ENCODE data around the gene TMEM171.

Gene TMEM171

DNA sequence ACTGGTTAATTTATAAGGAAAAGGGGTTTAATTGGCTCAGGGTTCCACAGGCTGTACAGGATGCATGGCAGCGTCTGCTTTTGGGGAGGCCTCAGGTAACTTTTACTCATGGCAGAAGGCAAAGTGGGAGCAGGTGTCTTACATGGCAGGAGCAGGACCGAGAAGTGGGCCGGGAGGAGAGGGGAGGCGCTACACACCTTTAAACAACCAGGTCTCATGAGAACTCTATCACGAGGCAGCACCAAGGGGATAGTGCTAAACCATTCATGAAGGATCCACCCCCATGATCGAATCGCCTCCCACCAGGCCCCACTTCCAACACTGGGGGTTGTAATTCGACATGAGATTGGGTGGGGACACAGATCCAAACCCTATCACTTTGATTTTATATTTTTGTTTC, 21.7 kb downstream of the TMEM171 start:
- no peak overlapping the region for H3K4me3 Mint-ChIP-seq
- peaks cover 53% of the 10 kb centered on the region for H3K27me3 Mint-ChIP-seq

DNA sequence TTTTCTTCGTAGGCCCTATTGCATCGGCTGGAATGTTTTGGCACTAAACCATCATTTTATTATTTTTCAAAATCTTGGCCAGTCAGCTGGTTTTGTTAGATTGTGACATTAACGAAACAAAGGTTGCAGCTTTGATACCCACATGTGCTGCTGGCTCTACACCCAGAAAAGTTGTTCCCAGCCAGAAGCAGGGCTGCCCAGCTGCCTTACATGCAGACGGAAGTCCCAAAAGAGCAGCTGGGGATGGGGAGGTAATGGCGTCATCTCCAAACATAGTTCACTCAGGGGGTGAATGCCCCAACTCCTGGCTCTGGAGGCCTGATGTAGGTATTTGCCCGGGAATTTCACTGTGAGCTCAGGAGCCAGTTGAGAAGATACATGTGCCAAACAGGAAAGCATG, 23.3 kb downstream of the TMEM171 start:
- no peak overlapping the region for H3K27ac Mint-ChIP-seq (ENCODE audit: low read depth)
- no peak for ATAC-seq (replicated peaks; ENCODE audit: extremely low read depth, poor library complexity, severe bottlenecking)
- no peak for DNase-seq (ENCODE audit: low spot score in 2 of 2)
- H3K9me3 Mint-ChIP-seq = no peaks in the 10 kb centered on the region
- H3K4me3 Mint-ChIP-seq = no peak overlapping the region
- no peaks in the 10 kb centered on the region for H3K4me1 Mint-ChIP-seq
- H3K27me3 Mint-ChIP-seq = peaks cover 38% of the 10 kb centered on the region
- H3K36me3 Mint-ChIP-seq (ENCODE audit: insufficient read depth) = no peaks in the 10 kb centered on the region

More for the DNA sequence above, 21.7 kb downstream of the TMEM171 start:
- Mint-ChIP-seq H3K36me3 (ENCODE audit: insufficient read depth) (no peaks in the 10 kb centered on the region), H3K4me1 (no peaks in the 10 kb centered on the region), H3K9me3 (no peaks in the 10 kb centered on the region), H3K27ac (ENCODE audit: low read depth) (no peak overlapping the region)
- ATAC-seq (replicated peaks; ENCODE audit: extremely low read depth, poor library complexity, severe bottlenecking) (no peak), DNase-seq (ENCODE audit: low spot score in 2 of 2) (no peak)

DNA sequence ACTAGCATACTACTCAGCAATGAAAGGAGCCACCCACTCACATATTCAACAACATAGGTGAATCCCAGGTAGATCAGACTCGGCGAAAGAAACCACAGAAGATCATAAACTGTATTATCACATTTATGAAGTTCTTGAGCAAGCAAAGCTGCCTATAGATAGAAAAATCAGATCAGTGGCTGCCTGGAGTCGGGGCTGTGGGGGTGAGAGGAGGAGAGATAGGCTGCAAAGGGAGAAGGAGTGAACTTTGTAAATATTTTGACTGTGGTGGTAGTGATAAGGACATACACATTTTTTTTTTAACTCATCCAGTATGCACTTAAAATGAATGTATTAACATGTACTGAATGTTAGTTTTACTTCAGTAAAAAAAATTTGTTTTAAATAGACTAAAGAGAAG, 29.2 kb downstream of the TMEM171 start:
- peaks cover 17% of the 10 kb centered on the region for H3K27me3 Mint-ChIP-seq

DNA sequence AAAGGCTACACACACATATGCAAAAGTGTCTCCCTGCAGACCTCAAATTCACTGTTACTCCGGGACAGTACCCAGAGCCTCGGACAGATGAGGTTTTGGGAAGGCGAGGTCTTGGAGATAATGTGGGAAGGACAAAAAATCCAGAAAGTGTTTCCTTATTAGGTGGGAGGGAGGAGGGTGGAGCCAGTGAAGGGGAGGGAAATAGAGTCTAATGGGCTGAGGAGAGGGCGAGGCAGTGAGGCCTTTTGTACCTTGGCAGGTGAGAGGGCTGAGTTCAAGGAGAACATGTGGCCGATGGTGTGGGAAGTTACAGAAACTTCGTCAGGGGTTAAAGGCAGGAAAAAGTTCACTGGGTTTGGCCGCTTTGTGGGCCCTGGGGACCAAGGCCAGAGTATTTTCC, 30.5 kb downstream of the TMEM171 start:
- DNase-seq (ENCODE audit: low spot score in 2 of 2) (no peak), ATAC-seq (replicated peaks; ENCODE audit: extremely low read depth, poor library complexity, severe bottlenecking) (no peak)
- Mint-ChIP-seq H3K9me3 (no peaks in the 10 kb centered on the region), H3K4me1 (peaks cover 4% of the 10 kb centered on the region), H3K27me3 (peaks cover 19% of the 10 kb centered on the region), H3K36me3 (ENCODE audit: insufficient read depth) (no peaks in the 10 kb centered on the region), H3K27ac (ENCODE audit: low read depth) (no peak overlapping the region), H3K4me3 (no peak overlapping the region)

More for the DNA sequence above, 29.2 kb downstream of the TMEM171 start:
- Mint-ChIP-seq H3K4me1 (peaks cover 4% of the 10 kb centered on the region), H3K4me3 (no peak overlapping the region), H3K9me3 (no peaks in the 10 kb centered on the region), H3K27ac (ENCODE audit: low read depth) (no peak overlapping the region), H3K36me3 (ENCODE audit: insufficient read depth) (no peaks in the 10 kb centered on the region)
- no peak for ATAC-seq (replicated peaks; ENCODE audit: extremely low read depth, poor library complexity, severe bottlenecking)
- no peak for DNase-seq (ENCODE audit: low spot score in 2 of 2)

DNA sequence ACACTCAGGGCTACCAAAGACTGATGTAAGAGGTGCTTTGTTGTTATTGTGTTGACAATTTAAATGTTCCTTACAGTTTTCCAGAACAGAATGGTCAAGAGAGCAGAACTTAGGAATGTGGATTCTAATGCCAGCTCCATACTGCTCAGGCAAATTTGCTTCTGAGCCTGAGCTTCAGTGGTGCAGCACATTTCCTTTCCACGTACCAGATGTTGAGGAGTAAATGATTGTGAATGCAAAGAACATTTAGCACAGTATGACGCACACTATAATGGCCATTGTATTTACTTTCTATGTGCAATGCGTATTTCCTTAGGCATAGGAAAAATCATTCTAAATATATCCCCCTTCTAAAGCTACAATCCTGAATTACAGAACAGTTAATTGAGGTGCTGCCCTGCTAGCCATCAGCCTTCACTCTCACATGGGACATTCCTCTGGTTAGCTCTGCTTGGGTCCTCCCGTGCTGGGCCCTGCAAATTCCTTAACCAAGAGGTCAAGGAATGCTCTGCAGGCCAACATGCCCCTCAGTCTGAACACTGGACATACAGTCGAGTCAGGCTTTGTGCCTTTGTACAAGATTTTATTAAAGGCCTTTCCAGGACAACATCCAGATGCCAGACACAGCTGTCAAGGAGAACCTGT, 31.5 kb downstream of the TMEM171 start:
- ATAC-seq (replicated peaks; ENCODE audit: extremely low read depth, poor library complexity, severe bottlenecking) (no peak), DNase-seq (ENCODE audit: low spot score in 2 of 2) (no peak)
- H3K9me3 Mint-ChIP-seq = no peaks in the 10 kb centered on the region
- no peak overlapping the region for H3K4me3 Mint-ChIP-seq
- no peaks in the 10 kb centered on the region for H3K36me3 Mint-ChIP-seq (ENCODE audit: insufficient read depth)
- no peak overlapping the region for H3K27ac Mint-ChIP-seq (ENCODE audit: low read depth)
- H3K27me3 Mint-ChIP-seq = peaks cover 19% of the 10 kb centered on the region
- peaks cover 4% of the 10 kb centered on the region for H3K4me1 Mint-ChIP-seq

DNA sequence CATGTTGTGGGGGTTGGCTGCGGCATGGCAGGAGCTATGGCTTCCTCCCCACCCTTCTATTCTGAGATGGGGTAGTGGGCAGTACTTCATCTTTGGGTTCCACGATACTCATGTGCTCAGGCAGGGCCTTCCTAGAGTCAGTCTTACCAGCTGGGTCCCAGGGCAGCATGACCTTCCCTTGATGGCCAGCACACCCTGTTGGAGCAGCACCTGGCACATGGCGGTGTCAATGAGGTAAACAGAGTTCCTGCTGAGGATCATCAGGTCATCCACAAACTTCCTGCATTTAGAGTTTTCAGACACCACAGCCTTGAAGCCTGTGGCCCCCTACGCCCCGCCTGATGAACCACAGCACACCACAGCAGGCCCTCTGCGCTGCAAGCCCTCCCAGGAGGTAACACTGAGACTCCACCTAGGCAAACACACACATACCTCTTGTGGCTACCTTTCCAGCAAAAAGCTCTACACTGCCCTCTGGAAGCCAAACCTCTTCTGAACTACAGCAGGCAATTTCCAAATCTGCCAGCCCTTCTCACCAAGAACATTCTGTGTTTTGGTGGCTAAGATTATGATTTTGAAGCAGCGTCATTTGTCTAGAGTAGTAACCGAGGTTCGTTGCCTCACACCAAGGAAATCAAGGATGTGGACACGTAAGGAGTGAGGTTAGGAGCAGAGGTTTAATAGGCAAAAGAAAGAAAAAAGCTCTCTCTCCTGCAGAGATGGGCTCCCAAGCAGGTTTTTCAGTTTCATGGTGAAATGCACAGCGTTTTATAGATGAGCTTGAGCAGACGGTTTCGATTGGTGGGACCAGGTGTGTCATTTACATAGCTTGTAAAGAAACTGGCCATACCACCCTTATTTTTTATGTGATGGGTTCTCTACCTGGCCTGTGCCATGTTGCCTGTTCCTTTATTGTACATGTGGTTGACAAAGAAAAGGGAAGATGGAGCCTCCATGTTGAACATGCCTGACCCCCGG, 32.3 kb downstream of the TMEM171 start:
- H3K9me3 Mint-ChIP-seq = no peaks in the 10 kb centered on the region
- peaks cover 4% of the 10 kb centered on the region for H3K4me1 Mint-ChIP-seq
- DNase-seq (ENCODE audit: low spot score in 2 of 2) = no peak
- no peak overlapping the region for H3K27ac Mint-ChIP-seq (ENCODE audit: low read depth)
- H3K4me3 Mint-ChIP-seq = no peak overlapping the region
- H3K27me3 Mint-ChIP-seq = peaks cover 27% of the 10 kb centered on the region
- ATAC-seq (replicated peaks; ENCODE audit: extremely low read depth, poor library complexity, severe bottlenecking) = no peak
- H3K36me3 Mint-ChIP-seq (ENCODE audit: insufficient read depth) = peaks cover 2% of the 10 kb centered on the region

DNA sequence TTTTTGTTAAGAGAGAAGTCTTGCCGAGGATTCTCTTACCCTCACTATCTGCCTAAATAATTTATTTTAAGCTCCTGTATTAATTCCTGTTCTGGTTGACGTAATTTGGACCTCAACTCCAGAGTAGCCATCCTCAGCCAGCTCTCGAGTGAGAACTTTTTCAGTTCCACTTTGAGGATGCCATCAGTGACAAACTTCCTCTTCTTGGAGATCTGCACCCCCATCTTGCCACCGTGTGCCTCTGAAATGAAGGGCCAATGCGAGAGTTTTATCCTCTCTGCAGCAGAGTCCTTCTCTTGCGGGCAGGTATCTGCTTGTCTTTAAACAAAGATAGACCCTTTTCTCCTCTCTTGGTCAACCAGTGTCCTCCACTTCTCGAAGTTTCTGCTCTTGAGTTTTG, 33.1 kb downstream of the TMEM171 start:
- DNase-seq (ENCODE audit: low spot score in 2 of 2) (no peak), ATAC-seq (replicated peaks; ENCODE audit: extremely low read depth, poor library complexity, severe bottlenecking) (no peak)
- Mint-ChIP-seq H3K4me1 (peaks cover 4% of the 10 kb centered on the region), H3K27me3 (peaks cover 35% of the 10 kb centered on the region), H3K9me3 (no peaks in the 10 kb centered on the region), H3K4me3 (no peak overlapping the region), H3K27ac (ENCODE audit: low read depth) (no peak overlapping the region), H3K36me3 (ENCODE audit: insufficient read depth) (peaks cover 2% of the 10 kb centered on the region)

DNA sequence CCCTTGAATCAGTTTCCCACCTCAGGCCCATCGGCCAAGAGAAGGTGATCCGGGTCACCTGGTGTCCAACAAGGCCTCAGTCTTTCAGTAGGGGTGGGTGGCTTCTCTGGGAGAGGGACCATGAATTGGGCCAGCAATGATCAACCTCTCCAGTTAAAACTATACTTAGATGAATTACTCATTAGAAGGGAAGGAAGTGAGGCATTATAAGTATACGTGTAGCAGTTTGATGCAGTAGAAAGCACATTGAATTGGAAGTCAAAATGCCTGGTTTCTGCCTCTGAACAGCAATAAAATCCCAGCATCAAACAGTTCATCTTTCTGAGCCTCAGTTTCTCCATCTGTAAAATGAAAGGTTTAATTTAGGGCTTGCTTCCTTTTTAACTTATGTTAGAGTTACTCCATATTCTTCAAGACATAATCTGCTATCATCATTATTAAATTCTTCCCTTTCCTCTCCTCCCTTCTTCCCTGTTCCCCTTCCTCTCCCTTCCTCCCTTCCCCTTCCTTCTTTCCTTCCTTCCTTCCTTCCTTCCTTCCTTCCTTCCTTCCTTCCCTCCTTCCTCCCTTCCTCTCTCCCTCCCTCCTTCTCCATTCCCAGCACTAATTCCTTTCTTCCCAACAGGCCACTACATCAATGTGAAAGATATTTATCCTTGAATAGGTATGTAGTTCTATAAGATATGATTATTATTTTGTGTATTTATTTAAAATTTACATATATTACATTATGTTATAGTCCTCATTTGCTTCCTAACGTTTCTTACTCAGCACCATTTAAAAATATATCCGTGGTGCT, 34.0 kb downstream of the TMEM171 start:
- no peak for ATAC-seq (replicated peaks; ENCODE audit: extremely low read depth, poor library complexity, severe bottlenecking)
- Mint-ChIP-seq H3K27ac (ENCODE audit: low read depth) (no peak overlapping the region), H3K4me3 (no peak overlapping the region)

DNA sequence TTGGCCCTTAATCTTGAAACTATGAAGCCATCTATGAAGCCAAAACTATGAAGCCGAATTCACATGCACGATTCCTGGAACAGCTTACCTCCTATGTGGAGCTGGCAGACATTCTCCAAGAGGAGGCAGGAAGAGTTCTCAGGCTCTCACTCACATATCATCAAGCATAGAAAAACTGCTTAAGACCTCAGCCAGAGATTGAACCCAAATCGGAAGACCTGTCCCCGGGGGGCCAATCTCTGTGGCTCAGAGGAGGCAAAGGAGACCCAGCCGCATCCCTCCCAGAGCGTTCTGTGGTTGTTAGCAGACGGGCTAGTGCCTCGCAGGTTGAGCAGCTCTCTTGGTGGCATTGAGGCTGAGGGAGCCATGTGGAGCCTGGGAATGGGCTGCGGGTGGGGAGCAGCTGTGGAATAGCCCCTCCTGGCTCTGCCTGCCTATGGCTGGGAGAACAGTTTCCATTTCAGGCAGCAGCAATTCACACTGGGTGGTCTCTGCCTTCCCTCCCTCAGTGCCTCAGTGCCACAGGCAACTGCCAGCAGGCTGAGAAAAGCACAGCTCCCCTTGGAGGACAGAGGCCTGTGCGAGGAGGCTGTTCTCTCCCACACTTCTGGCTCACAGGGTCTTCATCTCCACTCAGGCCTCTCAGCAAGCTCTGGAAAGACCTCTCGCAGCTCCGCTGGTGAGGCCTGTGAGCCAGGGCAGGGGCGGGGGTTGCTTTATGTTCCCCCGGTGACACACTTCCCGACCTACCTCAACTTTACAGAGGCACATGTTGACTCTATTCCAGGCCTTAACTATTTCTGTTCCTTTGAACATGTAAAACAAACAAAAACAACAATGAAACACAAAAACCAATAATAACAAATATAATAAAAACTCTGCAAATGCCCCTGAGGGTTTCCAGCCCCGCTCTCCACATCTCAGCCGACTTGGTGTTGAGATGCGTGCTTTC, 35.2 kb downstream of the TMEM171 start:
- Mint-ChIP-seq H3K9me3 (no peaks in the 10 kb centered on the region), H3K27me3 (peaks cover 35% of the 10 kb centered on the region), H3K36me3 (ENCODE audit: insufficient read depth) (peaks cover 4% of the 10 kb centered on the region), H3K4me3 (no peak overlapping the region), H3K4me1 (peaks cover 20% of the 10 kb centered on the region), H3K27ac (ENCODE audit: low read depth) (no peak overlapping the region)
- ATAC-seq (replicated peaks; ENCODE audit: extremely low read depth, poor library complexity, severe bottlenecking) = no peak
- no peak for DNase-seq (ENCODE audit: low spot score in 2 of 2)

More for the DNA sequence above, 34.0 kb downstream of the TMEM171 start:
- H3K4me1 Mint-ChIP-seq = peaks cover 8% of the 10 kb centered on the region
- H3K9me3 Mint-ChIP-seq = no peaks in the 10 kb centered on the region
- H3K27me3 Mint-ChIP-seq = peaks cover 35% of the 10 kb centered on the region
- peaks cover 2% of the 10 kb centered on the region for H3K36me3 Mint-ChIP-seq (ENCODE audit: insufficient read depth)
- no peak for DNase-seq (ENCODE audit: low spot score in 2 of 2)

DNA sequence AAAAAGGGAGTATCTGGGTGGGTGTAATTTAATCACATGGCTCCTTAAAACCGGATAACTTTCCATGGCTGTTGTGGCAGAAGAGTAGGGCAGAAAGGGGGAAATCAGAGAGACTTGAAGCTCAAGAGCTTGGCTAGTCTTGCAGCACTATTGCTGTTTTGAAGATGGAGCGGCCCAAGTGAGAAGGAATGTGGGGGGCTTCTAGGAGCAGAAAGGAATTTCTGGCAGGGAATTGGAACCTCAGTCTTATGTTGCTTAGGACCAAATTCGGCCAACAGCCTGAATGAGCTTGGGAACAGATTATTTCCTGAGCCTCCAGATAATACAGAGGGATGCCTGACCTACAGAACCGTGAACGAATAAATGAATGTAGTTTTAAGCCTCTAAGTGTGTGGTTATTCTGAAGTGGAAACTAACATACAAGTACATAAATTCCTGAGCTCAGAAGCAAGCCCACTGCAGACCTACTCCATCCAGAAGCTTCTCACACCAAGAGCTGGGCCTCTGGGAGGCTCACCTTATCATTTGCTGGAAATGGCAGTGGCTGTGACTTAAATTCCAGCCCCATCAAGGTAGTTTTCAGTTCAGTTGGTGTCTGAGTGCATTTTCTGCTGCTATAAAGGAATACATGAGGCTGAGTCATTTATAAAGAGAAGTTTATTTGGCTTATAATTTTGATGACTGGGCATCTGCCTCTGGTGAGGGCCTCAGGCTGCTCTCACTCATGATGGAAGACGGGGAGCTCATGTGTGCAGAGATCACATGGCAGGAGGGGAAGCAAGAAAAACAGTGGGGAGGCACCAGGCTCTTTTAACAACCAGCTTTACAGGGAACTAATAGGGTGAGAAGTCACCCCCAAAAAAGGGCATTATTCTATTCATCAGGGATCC, 37.3 kb downstream of the TMEM171 start:
- peaks cover 4% of the 10 kb centered on the region for H3K36me3 Mint-ChIP-seq (ENCODE audit: insufficient read depth)
- H3K27me3 Mint-ChIP-seq = peaks cover 35% of the 10 kb centered on the region
- no peaks in the 10 kb centered on the region for H3K9me3 Mint-ChIP-seq
- no peak overlapping the region for H3K27ac Mint-ChIP-seq (ENCODE audit: low read depth)
- no peak overlapping the region for H3K4me3 Mint-ChIP-seq
- H3K4me1 Mint-ChIP-seq = peaks cover 28% of the 10 kb centered on the region
- ATAC-seq (replicated peaks; ENCODE audit: extremely low read depth, poor library complexity, severe bottlenecking) (no peak), DNase-seq (ENCODE audit: low spot score in 2 of 2) (no peak)

DNA sequence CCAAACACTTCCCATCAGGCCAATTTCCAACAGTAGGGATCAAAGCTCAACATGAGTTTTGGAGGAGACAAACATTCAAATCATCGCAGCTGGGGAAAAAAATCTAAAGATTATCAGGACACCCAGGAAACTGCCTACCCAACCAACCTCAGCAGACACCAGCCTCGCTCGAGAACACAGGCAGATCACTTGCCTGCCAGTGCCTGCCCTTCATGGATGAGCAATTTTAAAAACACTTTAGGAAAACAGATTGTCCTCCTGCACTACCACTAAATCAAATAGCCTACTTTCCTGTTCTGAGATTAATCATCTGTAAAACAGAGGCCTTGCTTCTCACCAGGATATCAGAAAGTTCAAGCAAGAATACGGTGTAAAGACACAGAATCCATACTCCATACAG, 37.9 kb downstream of the TMEM171 start:
- Mint-ChIP-seq H3K9me3 (no peaks in the 10 kb centered on the region), H3K4me1 (peaks cover 25% of the 10 kb centered on the region), H3K27me3 (peaks cover 35% of the 10 kb centered on the region), H3K36me3 (ENCODE audit: insufficient read depth) (peaks cover 4% of the 10 kb centered on the region), H3K27ac (ENCODE audit: low read depth) (no peak overlapping the region), H3K4me3 (no peak overlapping the region)
- ATAC-seq (replicated peaks; ENCODE audit: extremely low read depth, poor library complexity, severe bottlenecking) (no peak), DNase-seq (ENCODE audit: low spot score in 2 of 2) (no peak)
